Activated gamma-delta T cell treated with anti-CD3 and anti-CD28 coated beads, Interleukin-2, amount 50 U/mL, for 16 hours (primary cell): Measurements from ENCODE around the gene ZNF132.
"Not testable (repeated sequence)": the region's sequence is repeated elsewhere in the genome, so short reads cannot be mapped to it uniquely, and the experiment has no call there.

Experiments used
- DNase-seq: peaks from one replicate; pipeline ENCODE4 v3.0.0-alpha.2; 2020; ENCODE audit warnings: low read depth

Gene ZNF132

GRCh38 chr19:58439576-58440554, at the start of gene ZNF132:
Gene ZNF132 (minus strand): TSS chr19:58440153. CDS start chr19:58439821, 332 bp downstream.
- peak; percentile 91 for DNase-seq

- not testable (repeated sequence) for DNase-seq
These were observed 44.4 kb upstream of the ZNF132 start for GRCh38 chr19:58484349-58484748.

DNA sequence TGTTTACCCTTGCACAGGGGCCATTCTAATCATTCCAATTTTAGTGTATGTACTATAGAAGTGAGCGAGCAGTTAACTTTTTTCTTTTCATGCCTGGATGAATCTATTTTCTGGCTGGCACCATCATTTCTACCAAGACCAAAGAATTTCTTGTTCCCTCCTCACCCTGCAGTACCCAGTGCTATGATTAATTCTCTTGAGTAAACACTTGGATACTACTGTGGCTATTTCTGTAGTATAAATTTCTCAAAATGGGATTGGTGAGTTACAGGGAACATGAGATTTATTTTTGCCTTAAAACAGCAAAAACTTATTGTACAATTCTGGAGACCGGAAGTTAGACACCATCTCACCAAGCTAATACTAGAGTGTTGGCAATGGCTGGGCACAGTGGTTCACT, 43.8 kb upstream of the ZNF132 start:
- no peak for DNase-seq

- no peak for DNase-seq
These were observed 42.4 kb upstream of the ZNF132 start for GRCh38 chr19:58482372-58482771.

DNA sequence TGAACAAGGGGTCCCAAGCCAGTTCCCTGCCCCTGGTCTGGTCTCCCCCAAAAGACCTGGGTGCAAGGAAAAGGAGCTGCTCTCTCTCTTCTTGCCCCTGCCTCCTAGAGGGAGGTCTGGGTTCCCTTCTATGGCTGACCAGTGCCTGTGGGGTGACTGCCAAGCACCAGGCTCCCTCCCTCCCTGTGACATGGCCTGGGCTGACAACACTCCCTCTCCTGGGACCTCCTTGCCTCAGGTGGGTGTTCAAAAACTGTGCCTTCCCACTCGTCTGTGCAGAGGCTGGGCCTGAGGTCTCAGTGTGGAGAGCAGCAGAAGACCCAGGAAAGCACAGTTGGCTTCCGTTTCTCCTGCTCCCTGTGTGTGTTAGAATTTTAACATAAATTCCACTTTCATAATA, 40.9 kb upstream of the ZNF132 start:
- DNase-seq: no peak

DNA sequence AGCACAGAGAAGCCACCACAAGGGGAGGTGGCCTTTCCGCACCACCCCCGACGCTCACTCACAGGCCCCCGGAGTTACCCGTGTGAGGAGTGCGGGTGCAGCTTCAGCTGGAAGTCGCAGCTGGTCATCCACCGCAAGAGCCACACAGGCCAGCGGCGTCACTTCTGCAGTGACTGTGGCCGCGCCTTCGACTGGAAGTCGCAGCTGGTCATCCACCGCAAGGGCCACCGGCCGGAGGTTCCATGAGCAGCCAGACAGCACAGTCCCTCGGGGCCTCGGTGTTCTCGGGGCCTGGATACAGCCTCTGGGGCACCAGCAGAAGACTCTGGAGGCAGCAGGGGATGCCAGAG, 40.5 kb upstream of the ZNF132 start:
- no peak for DNase-seq

DNA sequence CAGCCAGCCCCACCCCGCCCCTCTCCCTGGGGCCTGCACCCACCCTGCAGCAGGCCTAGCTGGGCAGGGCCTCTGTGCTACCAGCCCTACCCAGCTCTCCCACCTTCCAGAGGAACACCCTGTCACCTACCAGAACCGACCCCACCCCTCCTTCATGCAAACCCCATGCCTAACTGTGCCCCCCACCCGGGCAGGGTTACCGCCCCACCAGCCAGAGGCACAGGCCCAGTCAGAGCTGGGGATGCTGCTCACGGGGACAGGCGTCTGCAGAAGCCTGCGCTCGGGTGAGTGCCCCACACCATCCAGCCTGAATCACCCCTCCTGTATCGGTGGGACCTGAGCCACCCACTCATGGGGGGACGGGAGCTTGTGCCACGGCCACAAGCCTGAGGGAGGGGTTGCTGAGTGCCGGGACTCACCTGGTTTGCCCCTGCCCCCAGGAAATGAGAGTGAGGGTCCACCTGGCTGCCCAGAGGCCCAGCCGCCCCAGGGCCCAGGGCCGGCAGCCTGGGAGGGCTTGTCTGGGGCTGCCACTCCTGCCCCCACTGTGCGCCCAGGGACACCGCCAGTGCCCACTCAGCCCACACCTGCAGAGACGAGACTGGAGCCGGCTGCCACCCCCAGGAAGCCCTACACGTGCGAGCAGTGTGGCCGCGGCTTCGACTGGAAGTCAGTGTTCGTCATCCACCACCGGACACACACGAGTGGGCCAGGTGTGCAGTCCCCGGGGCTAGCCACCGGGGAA, 40.0 kb upstream of the ZNF132 start:
- DNase-seq: no peak

- DNase-seq: no peak
These were observed 39.4 kb upstream of the ZNF132 start for GRCh38 chr19:58479303-58479702.

- no peak for DNase-seq
These were observed 37.9 kb upstream of the ZNF132 start for GRCh38 chr19:58477871-58478270.

DNA sequence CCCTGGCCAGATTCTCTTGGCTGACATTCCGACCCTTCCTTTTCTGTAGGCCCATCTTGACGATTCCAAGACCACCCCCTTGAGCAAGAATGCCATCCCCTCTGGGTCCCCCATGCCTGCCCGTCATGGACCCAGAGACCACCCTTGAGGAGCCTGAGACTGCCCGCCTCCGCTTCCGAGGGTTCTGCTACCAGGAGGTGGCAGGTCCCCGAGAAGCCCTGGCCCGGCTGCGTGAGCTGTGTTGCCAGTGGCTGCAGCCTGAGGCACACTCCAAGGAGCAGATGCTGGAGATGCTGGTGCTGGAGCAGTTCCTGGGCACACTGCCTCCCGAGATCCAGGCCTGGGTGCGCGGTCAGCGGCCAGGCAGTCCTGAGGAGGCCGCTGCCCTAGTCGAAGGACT, 37.2 kb upstream of the ZNF132 start:
- DNase-seq: no peak

GRCh38 chr19:58476498-58477015, 36.6 kb upstream of the ZNF132 start:
- no peak for DNase-seq

DNA sequence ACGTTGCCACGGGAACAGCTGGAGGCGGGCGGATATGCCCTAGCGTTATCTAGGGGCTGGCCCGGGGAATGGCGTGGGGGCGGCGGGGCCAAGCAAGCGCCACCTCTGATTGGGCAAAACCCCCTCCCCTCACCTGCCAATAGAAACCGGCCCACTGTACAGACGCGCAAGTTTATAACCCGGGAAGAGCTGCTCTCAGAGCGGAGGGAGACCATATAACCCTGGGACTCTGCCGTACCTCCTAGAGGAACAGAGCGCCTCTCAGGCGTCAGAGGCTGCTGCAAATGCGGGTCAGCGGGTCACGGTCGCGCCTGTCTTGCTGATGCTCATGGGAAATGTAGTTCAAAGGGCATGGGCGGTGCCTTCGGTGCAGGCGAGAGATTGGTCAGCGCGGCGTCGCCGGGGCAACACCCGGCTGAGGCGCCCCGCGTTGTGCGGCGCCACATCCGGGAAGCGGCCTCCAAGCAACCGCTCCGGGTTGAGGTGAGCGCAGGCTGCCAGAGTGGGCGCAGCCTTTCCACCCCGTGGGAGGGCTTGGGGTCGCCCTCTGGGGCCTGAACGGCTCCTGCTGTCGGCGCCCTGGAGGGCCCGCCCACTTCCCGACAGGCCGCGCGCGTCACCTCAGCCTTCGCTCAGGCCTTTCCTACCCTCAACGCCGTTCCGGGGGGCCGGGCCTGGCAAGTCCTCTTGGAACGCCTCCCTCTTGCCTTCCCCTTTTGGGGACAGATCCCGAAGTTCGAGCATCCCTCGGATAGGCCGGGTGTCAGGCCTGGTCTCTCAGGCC, 36.0 kb upstream of the ZNF132 start, which contains the start of gene ZNF446:
Gene ZNF446, plus strand, starts transcription at position 639 of the 784 bp plus-strand sequence. CDS start 867 bp downstream, outside the sequence.
- DNase-seq: peak; percentile 91

DNA sequence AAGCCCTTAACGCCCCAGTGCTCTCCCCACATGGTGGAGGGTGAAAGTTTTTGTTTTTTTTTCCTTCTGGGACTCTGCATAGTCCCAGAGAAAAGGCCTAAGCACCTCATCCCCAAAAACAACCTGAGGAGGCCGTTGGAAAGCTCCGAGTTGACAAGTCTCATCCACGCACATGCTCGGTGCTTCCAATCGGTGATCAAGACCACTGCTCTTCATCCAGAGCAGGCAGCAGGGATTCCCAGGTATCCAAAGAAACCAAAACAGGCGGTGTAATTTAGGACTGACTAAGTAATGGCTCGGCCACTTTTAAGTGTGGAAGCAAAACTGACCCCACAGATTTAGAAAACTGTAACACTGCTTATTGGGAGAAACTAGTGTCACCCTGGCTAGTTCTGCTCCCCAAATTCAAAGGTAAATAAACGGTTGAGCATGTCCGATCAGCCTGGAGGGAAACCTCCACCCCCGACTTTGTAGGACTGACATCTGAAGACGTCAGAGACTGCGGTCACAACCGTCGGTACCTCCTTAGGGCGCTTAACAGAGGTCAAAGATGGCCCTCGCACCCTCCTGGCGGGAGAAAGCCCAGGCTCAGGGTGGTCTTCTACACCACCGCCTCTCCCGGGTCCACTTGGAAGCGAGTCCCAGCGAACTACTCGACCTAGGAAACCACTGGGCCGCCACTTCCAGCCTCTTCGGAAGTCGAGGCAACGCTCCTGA, 35.2 kb upstream of the ZNF132 start:
- no peak for DNase-seq

- no peak for DNase-seq
These were observed 34.5 kb upstream of the ZNF132 start for GRCh38 chr19:58474291-58474996.

- no peak for DNase-seq
These were observed 33.8 kb upstream of the ZNF132 start for GRCh38 chr19:58473775-58474174.

GRCh38 chr19:58471736-58472135, 31.8 kb upstream of the ZNF132 start:
- no peak for DNase-seq

- not testable (repeated sequence) for DNase-seq
These were observed 31.0 kb upstream of the ZNF132 start for GRCh38 chr19:58470837-58471543.

DNA sequence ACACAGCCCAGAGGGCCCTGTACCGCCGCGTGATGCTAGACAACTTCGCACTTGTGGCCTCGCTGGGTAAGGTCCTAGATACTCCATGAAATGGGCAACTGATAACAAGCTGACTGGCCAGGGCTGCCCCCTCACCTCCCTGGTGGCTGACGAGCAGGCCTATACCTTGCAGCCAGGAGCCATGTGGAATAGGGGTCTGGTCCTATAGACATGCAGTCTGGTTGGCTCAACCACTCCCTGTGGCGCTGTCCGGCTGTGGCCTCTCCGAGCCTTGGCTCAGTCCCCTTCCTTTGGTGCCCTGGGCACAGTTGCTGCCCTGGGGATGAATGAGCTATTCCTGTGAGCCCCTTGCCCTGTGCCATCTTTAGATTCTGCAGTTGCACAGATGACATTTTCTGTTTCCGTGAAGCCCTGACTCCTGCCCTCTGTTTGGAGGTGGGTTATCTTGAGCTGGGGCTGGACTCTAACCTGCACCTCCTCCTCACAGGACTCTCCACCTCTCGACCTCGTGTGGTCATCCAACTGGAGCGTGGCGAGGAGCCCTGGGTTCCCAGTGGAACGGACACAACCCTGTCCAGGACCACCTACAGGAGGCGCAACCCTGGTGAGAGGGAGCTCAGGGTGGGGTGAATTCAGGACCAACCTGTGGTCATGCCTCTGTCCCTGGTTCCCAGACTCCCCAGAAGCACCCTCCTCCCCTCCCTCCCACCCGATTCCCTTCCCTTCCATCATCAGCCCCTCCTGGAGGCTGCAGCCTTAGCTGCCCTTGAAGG, 29.5 kb upstream of the ZNF132 start:
- DNase-seq: no peak

DNA sequence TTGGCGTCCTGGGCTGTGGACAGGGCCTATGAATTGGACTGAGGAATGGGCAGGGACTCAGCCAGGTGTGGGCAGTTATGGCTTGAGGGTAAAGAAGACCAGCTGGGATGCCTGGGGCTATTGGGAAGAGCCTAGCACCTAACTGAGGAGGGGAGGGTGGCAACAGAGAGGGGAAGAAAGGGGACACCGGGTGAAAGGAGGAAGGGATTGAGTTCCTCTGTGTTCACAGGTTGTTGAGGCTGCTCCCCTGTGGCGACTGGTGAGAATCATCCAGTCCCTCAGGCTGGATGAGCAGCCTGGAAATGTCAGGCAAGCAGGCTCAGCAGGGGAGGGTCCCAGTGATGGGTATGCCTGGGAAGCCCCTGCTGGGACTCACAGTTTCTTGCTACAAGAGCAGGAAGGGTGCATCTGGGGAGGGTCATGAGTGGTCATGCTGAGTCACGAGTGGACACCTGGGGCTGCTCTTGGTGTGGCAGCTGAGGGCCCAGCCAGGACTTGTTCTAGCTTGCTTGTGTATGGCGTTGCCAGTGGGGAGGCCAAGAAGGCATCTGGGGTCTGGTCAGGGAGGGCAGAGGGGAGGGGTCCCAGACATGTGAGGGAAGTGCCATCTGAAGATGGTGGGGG, 28.4 kb upstream of the ZNF132 start:
- DNase-seq: no peak
